GM12878 (cell line): ENCODE results near the gene LSAMP. TPM values are rescaled to one million over a fixed set of nuclear protein-coding genes. Genes with fewer than 3 reads are reported as not detected.

Experiments
- ATAC-seq: fragments of 200-7000 bp; cut with Tn5 transposase; 3 replicates; pipeline ENCODE4 v1.9.1; 2020; ENCODE audit warnings: mild to moderate bottlenecking, moderate library complexity
- BruUV-seq: library from RNA; stranded (reverse); fragments of 400-500 nt; replicated peaks from 2 replicates; lab custom pipeline; 2021; lab: Mats Ljungman, UMichigan
- CTCF ChIA-PET: fragments of 300-600 bp; sonication (Branson Sonifier 250); formaldehyde crosslinking; extraction: SDS; loops from one replicate; lab custom pipeline; 2021; ENCODE audit warnings: inconsistent platforms; lab: Yijun Ruan, JAX
- POLR2A ChIA-PET: fragments of 350-600 bp; formaldehyde crosslinking; extraction: SDS; loops from one replicate; lab custom pipeline; 2021; ENCODE audit warnings: inconsistent platforms; lab: Charles Lee
- RAD21 ChIA-PET: fragments of 300-600 bp; sonication (Branson Sonifier 250); formaldehyde crosslinking; loops from one replicate; lab custom pipeline; 2023; ENCODE audit warnings: antibody characterized with exemption; ENCODE audit not compliant: unreplicated experiment; lab: Charles Lee
- SMC1A ChIA-PET: fragments of 300-600 bp; sonication (Branson Sonifier 250); formaldehyde crosslinking; loops from one replicate; lab custom pipeline; 2023; ENCODE audit not compliant: unreplicated experiment, uncharacterized antibody; lab: Charles Lee
- DNase-seq: peaks from one replicate; pipeline ENCODE4 v3.0.0-alpha.2; 2011; ENCODE audit warnings: low read depth, low spot score
- FAIRE-seq: peaks from 3 replicates; lab custom pipeline; 2011; peaks lifted over from hg19 to GRCh38; lab: Jason Lieb, UNC
- H2AFZ ChIP-seq: 2 replicates; pipeline ENCODE4 v1.6.0; 2011; ENCODE audit warnings: low read depth, low read length, control low read depth; ENCODE audit not compliant: control insufficient read depth
- H3K27ac ChIP-seq: 2 replicates; pipeline ENCODE4 v1.5.1; 2011; ENCODE audit warnings: control low read depth; ENCODE audit not compliant: control insufficient read depth, insufficient read depth
- H3K27me3 ChIP-seq, 2 experiments: replicated peaks in 1 of 2; 2 replicates each; pipeline versions ENCODE4 v1.6.0 to v1.6.1; 2011; ENCODE audit warnings: low read length in 1 of 2; ENCODE audit not compliant: control insufficient read depth in 2 of 2, insufficient read depth in 2 of 2
- H3K36me3 ChIP-seq, 2 experiments: 2 replicates each; pipeline ENCODE4 v1.5.1; 2011; ENCODE audit warnings: low read length in 1 of 2; ENCODE audit not compliant: control insufficient read depth in 2 of 2, insufficient read depth in 2 of 2
- H3K4me1 ChIP-seq: 2 replicates; pipeline ENCODE4 v1.6.1; 2011; ENCODE audit warnings: mild to moderate bottlenecking, low read length, moderate library complexity, mixed read lengths; ENCODE audit not compliant: control insufficient read depth, insufficient read depth
- H3K4me2 ChIP-seq: 2 replicates; pipeline ENCODE4 v1.6.0; 2011; ENCODE audit warnings: control low read depth; ENCODE audit not compliant: control insufficient read depth, insufficient read depth
- H3K4me3 ChIP-seq: fragments of 200-600 bp; sonication (generic); 2 replicates; pipeline ENCODE4 v1.5.1; 2016
- H3K79me2 ChIP-seq: 2 replicates; pipeline ENCODE4 v1.6.0; 2011; ENCODE audit warnings: low read length; ENCODE audit not compliant: control insufficient read depth, insufficient read depth
- H3K9ac ChIP-seq: 2 replicates; pipeline ENCODE4 v1.8.0; 2011; ENCODE audit warnings: low read length, control low read depth, mixed read lengths; ENCODE audit not compliant: control insufficient read depth, insufficient read depth
- H3K9me3 ChIP-seq: replicated peaks from 3 replicates; pipeline ENCODE4 v1.5.1; 2011; ENCODE audit warnings: mild to moderate bottlenecking, low read length; ENCODE audit not compliant: control insufficient read depth, insufficient read depth
- H4K20me1 ChIP-seq: 2 replicates; pipeline ENCODE4 v1.6.0; 2011; ENCODE audit not compliant: control insufficient read depth, insufficient read depth
- BMI1 ChIP-seq: fragments of 450-650 bp; IDR thresholded peaks from 2 replicates; pipeline ENCODE4 v1.6.1; 2016; ENCODE audit warnings: mild to moderate bottlenecking, moderate library complexity, borderline replicate concordance
- RUNX3 ChIP-seq: IDR thresholded peaks from 2 replicates; pipeline ENCODE4 v1.6.1; 2012; ENCODE audit warnings: low read length, inconsistent platforms
- SREBF2 ChIP-seq: IDR thresholded peaks from 2 replicates; pipeline ENCODE4 v1.6.1; 2012; ENCODE audit warnings: mild to moderate bottlenecking, low read length
- TCF7 ChIP-seq: IDR thresholded peaks from 2 replicates; pipeline ENCODE4 v1.6.1; 2014; ENCODE audit warnings: antibody characterized with exemption, borderline replicate concordance
- WRNIP1 ChIP-seq: IDR thresholded peaks from 2 replicates; pipeline ENCODE4 v1.6.1; 2011; ENCODE audit warnings: low read depth, low read length, improper control_type of control experiment, borderline replicate concordance
- WGBS: methylation state at CpG from one replicate; pipeline ENCODE4 v1.1.6; 2016; ENCODE audit warnings: low lambda C conversion rate; ENCODE audit not compliant: insufficient replicate concordance, insufficient coverage; ENCODE audit errors: missing lambda C conversion rate; 5-methylcytosine and 5-hydroxymethylcytosine counted together
- in situ Hi-C: fragments of 300-500 bp; cut with MboI; formaldehyde crosslinking; loops from 9 replicates; pipeline ENCODE4 v1.14.3; 2018; ENCODE audit warnings: mixed read lengths
- intact Hi-C: fragments of 100-400 bp; cut with micrococcal nuclease; formaldehyde crosslinking; loops from one replicate; pipeline ENCODE4 v1.14.2; 2022; ENCODE audit not compliant: unreplicated experiment
- polyA plus RNA-seq, 11 experiments: library from polyadenylated mRNA; depleted of rRNA in 4 of 11; unstranded in 6 of 11; stranded (reverse) in 5 of 11; fragments of >200 nt; fragmentation: Nextera tagmentation in 4 of 11; fragmentation: Illumina TruSeq in 1 of 11; extraction: Ambion mirVana in 4 of 11; extraction: Trizol in 1 of 11; gene quantifications; 1 replicate in 1 of 11; 2 replicates in 10 of 11; pipeline versions ENCODE4 v1.2.1 to v1.2.3, GENCODE V29; 2011 to 2016; ENCODE audit warnings: inconsistent platforms in 2 of 11, missing spikeins in 2 of 11, low read depth in 1 of 11
- total RNA-seq, 4 experiments: library from RNA; depleted of rRNA in 3 of 4; stranded (reverse); fragments of >200 nt in 3 of 4; fragmentation: Illumina TruSeq in 1 of 4; extraction: Trizol in 1 of 4; gene quantifications; 2 replicates each; pipeline versions ENCODE4 v1.2.1 to v1.2.3, GENCODE V29; 2013 to 2021
- TF ChIP-seq, protein P1 (sequence below), 3 experiments: IDR thresholded peaks in 2 of 3; conservative IDR thresholded peaks in 1 of 3; 2 replicates each; pipeline ENCODE4 v1.5.1; 2011; ENCODE audit warnings: low read depth in 3 of 3, low read length in 3 of 3, mild to moderate bottlenecking in 3 of 3, control low read depth in 2 of 3, moderate library complexity in 2 of 3, inconsistent platforms in 1 of 3, mixed read lengths in 1 of 3; ENCODE audit not compliant: control insufficient read depth in 2 of 3, insufficient read depth in 1 of 3; ENCODE audit errors: extremely low read depth in 1 of 3

LSAMP gene
- total and polyA plus RNA-seq, 10 of the 15 experiments (the other 5 are each of a cell fraction or from before 2014, with no cell fraction given) = 2.0 to 12.7 (median 6.5) TPM

DNA sequence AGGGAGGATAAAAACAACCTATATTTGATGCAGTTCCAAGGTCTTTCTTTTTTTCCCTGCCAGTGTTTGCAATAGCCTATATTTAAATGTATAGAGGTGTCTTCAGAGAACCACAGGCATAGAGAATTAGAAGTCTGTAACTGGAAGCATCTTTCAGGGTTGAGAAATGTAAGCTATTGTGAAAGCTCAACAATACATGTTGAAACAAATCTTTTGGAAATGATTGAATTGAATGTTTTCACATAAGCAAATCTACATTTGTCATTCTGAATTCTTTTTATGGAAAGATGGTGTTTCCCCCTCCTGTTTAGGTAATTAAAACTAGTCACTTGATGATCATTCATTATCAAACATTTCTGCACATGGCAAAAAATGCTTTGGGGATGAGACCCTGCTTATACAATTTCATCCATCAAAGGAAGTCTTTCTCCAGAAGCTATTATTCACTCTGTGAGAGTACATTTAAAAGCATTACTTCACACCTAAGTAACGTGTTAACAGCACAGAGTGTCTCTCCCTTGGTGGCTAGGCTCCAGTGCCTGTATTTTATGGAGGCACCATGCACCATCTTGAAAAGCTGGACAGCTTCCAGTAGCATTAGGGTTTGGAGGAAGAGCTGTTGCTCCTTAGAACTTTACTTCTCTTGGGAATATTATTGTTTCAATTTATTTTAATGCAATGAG is 406.2 kb downstream of the LSAMP start:
- Histone ChIP-seq H3K36me3 (no peaks in the 10 kb centered on the region), H3K9me3 (no peaks in the 10 kb centered on the region), H3K4me1 (peaks cover 14% of the 10 kb centered on the region), H3K79me2 (no peaks in the 10 kb centered on the region), H3K27me3 (no peaks in the 10 kb centered on the region), H2AFZ (no peak overlapping the region), H3K4me3 (peak overlapping the region; percentile 43; the same call in 1 of the 2 replicates), H3K27ac (peak overlapping the region; percentile 32; the same call in 1 of the 2 replicates), H3K4me2 (peak overlapping the region; percentile 46; the same call in 1 of the 2 replicates)
- no TSS peak for BruUV-seq
- intact Hi-C loops (loop anchor here (5.0 kb wide), 1 partner anchor 37 kb away; no protein-coding TSS in a partner anchor), in situ Hi-C loops (no loop called here)
- no peak for DNase-seq
- RAD21 ChIA-PET = interaction anchor here (0.6 to 2.7 kb wide), 10 partner anchors 10 to 414 kb away, joined by 3 to 13 read pairs (median 5); no protein-coding TSS in a partner anchor
- WGBS = 86% methylated on average over 1 of the region's 1 CpG
- CTCF ChIA-PET = interaction anchor here (1.0 to 1.2 kb wide), 4 partner anchors 12 to 52 kb away, joined by 3 read pairs; no protein-coding TSS in a partner anchor
- SMC1A ChIA-PET = interaction anchor here (0.6 to 4.1 kb wide), 14 partner anchors 9 to 169 kb away, joined by 3 to 22 read pairs (median 4); no protein-coding TSS in a partner anchor
- no peak for FAIRE-seq
- ATAC-seq = no peak
- TF ChIP-seq BMI1 (no peak), SREBF2 (no peak), RUNX3 (no peak), TCF7 (no peak), WRNIP1 (no peak)
- TF ChIP-seq, protein P1, sequence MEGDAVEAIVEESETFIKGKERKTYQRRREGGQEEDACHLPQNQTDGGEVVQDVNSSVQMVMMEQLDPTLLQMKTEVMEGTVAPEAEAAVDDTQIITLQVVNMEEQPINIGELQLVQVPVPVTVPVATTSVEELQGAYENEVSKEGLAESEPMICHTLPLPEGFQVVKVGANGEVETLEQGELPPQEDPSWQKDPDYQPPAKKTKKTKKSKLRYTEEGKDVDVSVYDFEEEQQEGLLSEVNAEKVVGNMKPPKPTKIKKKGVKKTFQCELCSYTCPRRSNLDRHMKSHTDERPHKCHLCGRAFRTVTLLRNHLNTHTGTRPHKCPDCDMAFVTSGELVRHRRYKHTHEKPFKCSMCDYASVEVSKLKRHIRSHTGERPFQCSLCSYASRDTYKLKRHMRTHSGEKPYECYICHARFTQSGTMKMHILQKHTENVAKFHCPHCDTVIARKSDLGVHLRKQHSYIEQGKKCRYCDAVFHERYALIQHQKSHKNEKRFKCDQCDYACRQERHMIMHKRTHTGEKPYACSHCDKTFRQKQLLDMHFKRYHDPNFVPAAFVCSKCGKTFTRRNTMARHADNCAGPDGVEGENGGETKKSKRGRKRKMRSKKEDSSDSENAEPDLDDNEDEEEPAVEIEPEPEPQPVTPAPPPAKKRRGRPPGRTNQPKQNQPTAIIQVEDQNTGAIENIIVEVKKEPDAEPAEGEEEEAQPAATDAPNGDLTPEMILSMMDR (IDR thresholded peaks at IDR 0.05 in 2 of 3, conservative IDR thresholded peaks at IDR 0.05 in 1 of 3; ENCODE audit: control insufficient read depth in 2 of 3, extremely low read depth in 1 of 3, insufficient read depth in 1 of 3, low read depth in 3 of 3, low read length in 3 of 3) = no peak
- TF ChIP-seq, all 136 proteins: peak for 0
- Histone ChIP-seq H3K9ac (no peak overlapping the region), H4K20me1 (no peaks in the 10 kb centered on the region)
- POLR2A ChIA-PET = interaction anchor here (0.6 to 0.8 kb wide), 2 partner anchors 17 to 244 kb away, joined by 3 to 6 read pairs; no protein-coding TSS in a partner anchor
